GM12878 (cell line): ENCODE results near the gene CPLX1. TPM values are rescaled to one million over a fixed set of nuclear protein-coding genes. Genes with fewer than 3 reads are reported as not detected.

ENCODE experiments used
- ATAC-seq: fragments of 200-7000 bp; cut with Tn5 transposase; 3 replicates; pipeline ENCODE4 v1.9.1; 2020; ENCODE audit warnings: mild to moderate bottlenecking, moderate library complexity
- BruUV-seq: library from RNA; stranded (reverse); fragments of 400-500 nt; replicated peaks from 2 replicates; lab custom pipeline; 2021; lab: Mats Ljungman, UMichigan
- CTCF ChIA-PET: fragments of 300-600 bp; sonication (Branson Sonifier 250); formaldehyde crosslinking; extraction: SDS; loops from one replicate; lab custom pipeline; 2021; ENCODE audit warnings: inconsistent platforms; lab: Yijun Ruan, JAX
- POLR2A ChIA-PET: fragments of 350-600 bp; formaldehyde crosslinking; extraction: SDS; loops from one replicate; lab custom pipeline; 2021; ENCODE audit warnings: inconsistent platforms; lab: Charles Lee
- RAD21 ChIA-PET: fragments of 300-600 bp; sonication (Branson Sonifier 250); formaldehyde crosslinking; loops from one replicate; lab custom pipeline; 2023; ENCODE audit warnings: antibody characterized with exemption; ENCODE audit not compliant: unreplicated experiment; lab: Charles Lee
- SMC1A ChIA-PET: fragments of 300-600 bp; sonication (Branson Sonifier 250); formaldehyde crosslinking; loops from one replicate; lab custom pipeline; 2023; ENCODE audit not compliant: unreplicated experiment, uncharacterized antibody; lab: Charles Lee
- DNase-seq: peaks from one replicate; pipeline ENCODE4 v3.0.0-alpha.2; 2011; ENCODE audit warnings: low read depth, low spot score
- FAIRE-seq: peaks from 3 replicates; lab custom pipeline; 2011; peaks lifted over from hg19 to GRCh38; lab: Jason Lieb, UNC
- H2AFZ ChIP-seq: 2 replicates; pipeline ENCODE4 v1.6.0; 2011; ENCODE audit warnings: low read depth, low read length, control low read depth; ENCODE audit not compliant: control insufficient read depth
- H3K27ac ChIP-seq: 2 replicates; pipeline ENCODE4 v1.5.1; 2011; ENCODE audit warnings: control low read depth; ENCODE audit not compliant: control insufficient read depth, insufficient read depth
- H3K27me3 ChIP-seq, 2 experiments: replicated peaks in 1 of 2; 2 replicates each; pipeline versions ENCODE4 v1.6.0 to v1.6.1; 2011; ENCODE audit warnings: low read length in 1 of 2; ENCODE audit not compliant: control insufficient read depth in 2 of 2, insufficient read depth in 2 of 2
- H3K36me3 ChIP-seq, 2 experiments: 2 replicates each; pipeline ENCODE4 v1.5.1; 2011; ENCODE audit warnings: low read length in 1 of 2; ENCODE audit not compliant: control insufficient read depth in 2 of 2, insufficient read depth in 2 of 2
- H3K4me1 ChIP-seq: 2 replicates; pipeline ENCODE4 v1.6.1; 2011; ENCODE audit warnings: mild to moderate bottlenecking, low read length, moderate library complexity, mixed read lengths; ENCODE audit not compliant: control insufficient read depth, insufficient read depth
- H3K4me2 ChIP-seq: 2 replicates; pipeline ENCODE4 v1.6.0; 2011; ENCODE audit warnings: control low read depth; ENCODE audit not compliant: control insufficient read depth, insufficient read depth
- H3K4me3 ChIP-seq: fragments of 200-600 bp; sonication (generic); 2 replicates; pipeline ENCODE4 v1.5.1; 2016
- H3K79me2 ChIP-seq: 2 replicates; pipeline ENCODE4 v1.6.0; 2011; ENCODE audit warnings: low read length; ENCODE audit not compliant: control insufficient read depth, insufficient read depth
- H3K9ac ChIP-seq: 2 replicates; pipeline ENCODE4 v1.8.0; 2011; ENCODE audit warnings: low read length, control low read depth, mixed read lengths; ENCODE audit not compliant: control insufficient read depth, insufficient read depth
- H3K9me3 ChIP-seq: replicated peaks from 3 replicates; pipeline ENCODE4 v1.5.1; 2011; ENCODE audit warnings: mild to moderate bottlenecking, low read length; ENCODE audit not compliant: control insufficient read depth, insufficient read depth
- H4K20me1 ChIP-seq: 2 replicates; pipeline ENCODE4 v1.6.0; 2011; ENCODE audit not compliant: control insufficient read depth, insufficient read depth
- ASH2L ChIP-seq: fragments of 300-600, 200-600 bp; sonication (generic); IDR thresholded peaks from 2 replicates; pipeline ENCODE4 v1.6.1; 2017; ENCODE audit warnings: low read depth, mild to moderate bottlenecking, borderline replicate concordance
- ATF3 ChIP-seq: IDR thresholded peaks from 2 replicates; pipeline ENCODE4 v1.6.1; 2011; ENCODE audit warnings: low read depth, mild to moderate bottlenecking, low read length, moderate library complexity, borderline replicate concordance; ENCODE audit errors: extremely low read depth
- BCL3 ChIP-seq: IDR thresholded peaks from 2 replicates; pipeline ENCODE4 v1.6.1; 2011; ENCODE audit warnings: borderline replicate concordance, low read depth, mild to moderate bottlenecking, moderate library complexity, low read length; ENCODE audit not compliant: insufficient read depth, poor library complexity, severe bottlenecking
- CBX3 ChIP-seq: fragments of 200-600 bp; sonication (generic); IDR thresholded peaks from 2 replicates; pipeline ENCODE4 v1.6.1; 2016; ENCODE audit warnings: low read depth, borderline replicate concordance
- CHD2 ChIP-seq: IDR thresholded peaks from 2 replicates; pipeline ENCODE4 v1.6.1; 2011; ENCODE audit warnings: low read depth, low read length, improper control_type of control experiment, borderline replicate concordance
- FOS ChIP-seq: IDR thresholded peaks from 3 replicates; pipeline ENCODE4 v1.6.1; 2011; ENCODE audit warnings: borderline replicate concordance; ENCODE audit not compliant: insufficient read length; ENCODE audit errors: extremely low read depth
- GATAD2B ChIP-seq: fragments of 450-650 bp; conservative IDR thresholded peaks from 2 replicates; pipeline ENCODE4 v1.6.1; 2017; ENCODE audit warnings: low read depth, mild to moderate bottlenecking, moderate library complexity
- MLLT1 ChIP-seq: fragments of 450-650 bp; IDR thresholded peaks from 2 replicates; pipeline ENCODE4 v1.6.1; 2016; ENCODE audit warnings: mild to moderate bottlenecking
- MTA3 ChIP-seq: IDR thresholded peaks from 2 replicates; pipeline ENCODE4 v1.6.1; 2012; ENCODE audit warnings: low read length, inconsistent platforms, borderline replicate concordance
- MYB ChIP-seq: fragments of 150-350 bp; IDR thresholded peaks from 2 replicates; pipeline ENCODE4 v1.6.1; 2014; ENCODE audit warnings: mild to moderate bottlenecking, low read depth, low read length, borderline replicate concordance
- NFXL1 ChIP-seq: fragments of 450-650 bp; IDR thresholded peaks from 2 replicates; pipeline ENCODE4 v1.6.1; 2017; ENCODE audit warnings: antibody characterized with exemption, mild to moderate bottlenecking, borderline replicate concordance
- PML ChIP-seq: IDR thresholded peaks from 2 replicates; pipeline ENCODE4 v1.6.1; 2012; ENCODE audit warnings: low read length, inconsistent platforms
- SREBF1 ChIP-seq: IDR thresholded peaks from 2 replicates; pipeline ENCODE4 v1.6.1; 2012; ENCODE audit warnings: mild to moderate bottlenecking, low read length
- SUZ12 ChIP-seq: fragments of 200-600 bp; sonication (generic); IDR thresholded peaks from one replicate; pipeline ENCODE4 v1.6.1; 2018; ENCODE audit warnings: antibody characterized with exemption, mild to moderate bottlenecking; ENCODE audit not compliant: unreplicated experiment
- TAF1 ChIP-seq: IDR thresholded peaks from 2 replicates; pipeline ENCODE4 v1.6.1; 2011; ENCODE audit warnings: mild to moderate bottlenecking, low read depth, low read length, borderline replicate concordance
- ZBED1 ChIP-seq: IDR thresholded peaks from 2 replicates; pipeline ENCODE4 v1.6.1; 2016; ENCODE audit warnings: borderline replicate concordance
- ZNF687 ChIP-seq: fragments of 450-650 bp; IDR thresholded peaks from 2 replicates; pipeline ENCODE4 v1.6.1; 2017; ENCODE audit warnings: mild to moderate bottlenecking, moderate library complexity
- WGBS: methylation state at CpG from one replicate; pipeline ENCODE4 v1.1.6; 2016; ENCODE audit warnings: low lambda C conversion rate; ENCODE audit not compliant: insufficient replicate concordance, insufficient coverage; ENCODE audit errors: missing lambda C conversion rate; 5-methylcytosine and 5-hydroxymethylcytosine counted together
- in situ Hi-C: fragments of 300-500 bp; cut with MboI; formaldehyde crosslinking; loops from 9 replicates; pipeline ENCODE4 v1.14.3; 2018; ENCODE audit warnings: mixed read lengths
- intact Hi-C: fragments of 100-400 bp; cut with micrococcal nuclease; formaldehyde crosslinking; loops from one replicate; pipeline ENCODE4 v1.14.2; 2022; ENCODE audit not compliant: unreplicated experiment
- polyA plus RNA-seq, 11 experiments: library from polyadenylated mRNA; depleted of rRNA in 4 of 11; unstranded in 6 of 11; stranded (reverse) in 5 of 11; fragments of >200 nt; fragmentation: Nextera tagmentation in 4 of 11; fragmentation: Illumina TruSeq in 1 of 11; extraction: Ambion mirVana in 4 of 11; extraction: Trizol in 1 of 11; gene quantifications; 1 replicate in 1 of 11; 2 replicates in 10 of 11; pipeline versions ENCODE4 v1.2.1 to v1.2.3, GENCODE V29; 2011 to 2016; ENCODE audit warnings: inconsistent platforms in 2 of 11, missing spikeins in 2 of 11, low read depth in 1 of 11
- total RNA-seq, 4 experiments: library from RNA; depleted of rRNA in 3 of 4; stranded (reverse); fragments of >200 nt in 3 of 4; fragmentation: Illumina TruSeq in 1 of 4; extraction: Trizol in 1 of 4; gene quantifications; 2 replicates each; pipeline versions ENCODE4 v1.2.1 to v1.2.3, GENCODE V29; 2013 to 2021

Gene CPLX1
- total and polyA plus RNA-seq, 10 of the 15 experiments (the other 5 are each of a cell fraction or from before 2014, with no cell fraction given) = 0.04 to 1.2 (median 0.13) TPM; not detected in 5

GRCh38 chr4:760616-761015 is 65.3 kb downstream of the CPLX1 start:
- CTCF ChIA-PET = no interaction called here
- H4K20me1 ChIP-seq = no peaks in the 10 kb centered on the region; the same call in 1 of the 2 replicates
- no peaks in the 10 kb centered on the region for H3K9me3 ChIP-seq
- H3K79me2 ChIP-seq = no peaks in the 10 kb centered on the region
- in situ Hi-C loops (no loop called here), intact Hi-C loops (no loop called here)
- no TSS peak for BruUV-seq
- H2AFZ ChIP-seq = no peak overlapping the region
- no peak overlapping the region for H3K9ac ChIP-seq
- H3K27me3 ChIP-seq = no peaks in the 10 kb centered on the region
- no peak overlapping the region for H3K27ac ChIP-seq
- no peak overlapping the region for H3K4me3 ChIP-seq
- DNase-seq (no peak), FAIRE-seq (no peak), ATAC-seq (no peak)
- H3K4me1 ChIP-seq = no peaks in the 10 kb centered on the region
- SMC1A ChIA-PET = no interaction called here
- RAD21 ChIA-PET = no interaction called here
- peaks cover 9 to 19% of the 10 kb centered on the region in 2 experiments for H3K36me3 ChIP-seq
- H3K4me2 ChIP-seq = no peak overlapping the region
- WGBS = 98% methylated on average over 21 of the region's 21 CpGs
- POLR2A ChIA-PET = no interaction called here
- no peak for TF ChIP-seq TAF1
- TF ChIP-seq FOS = no peak
- TF ChIP-seq MYB = no peak
- no peak for TF ChIP-seq CBX3
- TF ChIP-seq MLLT1 = no peak
- no peak for TF ChIP-seq GATAD2B
- no peak for TF ChIP-seq CHD2
- TF ChIP-seq ZNF687 = no peak
- TF ChIP-seq ZBED1 = no peak
- no peak for TF ChIP-seq NFXL1
- TF ChIP-seq ATF3 = no peak
- no peak for TF ChIP-seq BCL3
- TF ChIP-seq SREBF1 = no peak
- TF ChIP-seq SUZ12 = no peak
- no peak for TF ChIP-seq PML
- no peak for TF ChIP-seq ASH2L
- no peak for TF ChIP-seq MTA3
